ENCODE data around the gene DDX4. TPM values are rescaled to one million over a fixed set of nuclear protein-coding genes. Genes with fewer than 3 reads are reported as not detected.

The DDX4 gene
- total and polyA plus RNA-seq, 4 donors: 0.03 TPM; not detected in 3

DNA sequence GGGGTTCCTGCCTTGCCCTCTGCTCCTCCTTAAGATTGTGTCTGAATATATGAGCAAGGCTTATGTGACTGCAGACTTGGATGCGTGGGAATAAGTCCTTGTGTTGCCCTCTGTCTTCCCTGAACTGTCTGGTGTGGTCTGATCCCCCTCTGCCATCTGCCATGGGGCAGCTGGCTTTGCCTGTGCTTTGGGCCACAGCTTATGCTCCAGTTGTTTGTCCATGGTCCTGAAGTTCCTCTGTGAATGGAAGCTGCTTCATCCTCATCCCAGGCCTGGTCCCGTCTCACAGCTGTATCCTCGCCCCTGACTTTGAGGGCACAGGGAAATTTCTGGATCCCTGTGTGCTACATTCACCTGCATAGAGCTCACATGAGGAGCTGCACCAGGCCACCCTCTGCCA lies 128.0 kb downstream of the DDX4 start:
- Histone ChIP-seq H3K27ac (ENCODE audit: low read depth in 1 of 2, low read length in 1 of 2) (no peak overlapping the region), H3K9ac (ENCODE audit: insufficient read depth in 1 of 2, low read length in 2 of 2) (no peak overlapping the region), H3K36me3 (ENCODE audit: control insufficient read depth in 4 of 4, insufficient read depth in 4 of 4, low read length in 4 of 4) (no peaks in the 10 kb centered on the region), H3K9me3 (ENCODE audit: control insufficient read depth in 4 of 4, insufficient read depth in 3 of 4, low read length in 3 of 4) (peaks cover 0 to under 1% (median 0%) of the 10 kb centered on the region in 4 donors), H3K27me3 (ENCODE audit: control insufficient read depth in 3 of 3, insufficient read depth in 3 of 3, low read length in 2 of 3) (no peaks in the 10 kb centered on the region), H3K4me3 (no peak overlapping the region), H3K4me1 (ENCODE audit: control insufficient read depth in 5 of 5, insufficient read depth in 5 of 5, low read length in 5 of 5) (peaks cover 0 to 7% (median 0%) of the 10 kb centered on the region in 5 donors)
- WGBS, 2 donors: 92% methylated on average over 3 of the region's 3 CpGs
- DNase-seq (peak in 1 of 3 donors; percentile 17), ATAC-seq (ENCODE audit: insufficient read depth, low FRiP score) (no peak)
- TF ChIP-seq, protein P1, sequence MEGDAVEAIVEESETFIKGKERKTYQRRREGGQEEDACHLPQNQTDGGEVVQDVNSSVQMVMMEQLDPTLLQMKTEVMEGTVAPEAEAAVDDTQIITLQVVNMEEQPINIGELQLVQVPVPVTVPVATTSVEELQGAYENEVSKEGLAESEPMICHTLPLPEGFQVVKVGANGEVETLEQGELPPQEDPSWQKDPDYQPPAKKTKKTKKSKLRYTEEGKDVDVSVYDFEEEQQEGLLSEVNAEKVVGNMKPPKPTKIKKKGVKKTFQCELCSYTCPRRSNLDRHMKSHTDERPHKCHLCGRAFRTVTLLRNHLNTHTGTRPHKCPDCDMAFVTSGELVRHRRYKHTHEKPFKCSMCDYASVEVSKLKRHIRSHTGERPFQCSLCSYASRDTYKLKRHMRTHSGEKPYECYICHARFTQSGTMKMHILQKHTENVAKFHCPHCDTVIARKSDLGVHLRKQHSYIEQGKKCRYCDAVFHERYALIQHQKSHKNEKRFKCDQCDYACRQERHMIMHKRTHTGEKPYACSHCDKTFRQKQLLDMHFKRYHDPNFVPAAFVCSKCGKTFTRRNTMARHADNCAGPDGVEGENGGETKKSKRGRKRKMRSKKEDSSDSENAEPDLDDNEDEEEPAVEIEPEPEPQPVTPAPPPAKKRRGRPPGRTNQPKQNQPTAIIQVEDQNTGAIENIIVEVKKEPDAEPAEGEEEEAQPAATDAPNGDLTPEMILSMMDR (IDR thresholded peaks at IDR 0.05; ENCODE audit: control extremely low read depth, extremely low read depth): no peak

DNA sequence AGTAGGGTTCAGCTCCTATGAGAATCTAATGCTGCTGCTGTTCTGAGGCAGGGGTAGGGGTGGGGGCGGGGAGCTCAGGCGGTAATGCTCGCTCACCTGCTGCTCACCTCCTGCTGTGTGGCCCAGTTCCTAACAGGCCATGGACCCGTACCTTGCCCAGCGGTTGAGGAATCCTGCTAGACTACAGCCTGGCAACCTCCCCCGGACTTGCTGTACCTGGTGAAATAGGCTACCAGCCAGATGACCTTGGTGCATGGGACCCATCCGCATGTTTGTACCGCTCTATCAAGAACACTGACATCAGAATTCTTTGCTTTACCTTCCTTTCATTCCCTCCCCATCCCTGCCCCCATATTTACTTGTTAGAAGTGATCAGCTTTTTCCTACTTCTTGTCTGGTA lies 128.6 kb downstream of the DDX4 start:
- whole genome bisulfite sequencing, 2 donors: 95 to 99% methylated on average over 8 of the region's 8 CpGs
- ATAC-seq (ENCODE audit: insufficient read depth, low FRiP score) (no peak), DNase-seq (no peak)
- no peaks in the 10 kb centered on the region for H3K27me3 ChIP-seq (ENCODE audit: control insufficient read depth in 3 of 3, insufficient read depth in 3 of 3, low read length in 2 of 3)
- peaks cover 0 to 7% (median 0%) of the 10 kb centered on the region in 5 donors for H3K4me1 ChIP-seq (ENCODE audit: control insufficient read depth in 5 of 5, insufficient read depth in 5 of 5, low read length in 5 of 5)
- H3K36me3 ChIP-seq (ENCODE audit: control insufficient read depth in 4 of 4, insufficient read depth in 4 of 4, low read length in 4 of 4): no peaks in the 10 kb centered on the region
- no peaks in the 10 kb centered on the region for H3K9me3 ChIP-seq (ENCODE audit: control insufficient read depth in 4 of 4, insufficient read depth in 3 of 4, low read length in 3 of 4)
- H3K27ac ChIP-seq (ENCODE audit: low read depth in 1 of 2, low read length in 1 of 2): no peak overlapping the region
- no peak overlapping the region for H3K4me3 ChIP-seq
- H3K9ac ChIP-seq (ENCODE audit: insufficient read depth in 1 of 2, low read length in 2 of 2): no peak overlapping the region
- TF ChIP-seq, protein P1 (IDR thresholded peaks at IDR 0.05; ENCODE audit: control extremely low read depth, extremely low read depth): no peak

Small RNA genes lying within 50 kb of the gene (small RNA-seq; reads per million reads assigned to genes)
- gene AC016632.1 (ENCODE audit: low replicate concordance) (not detected), gene RNA5SP183 (ENCODE audit: low replicate concordance) (not detected)

Other genes starting within 250 kb of the DDX4 start
- gene PLPP1, start 203.1 kb upstream of the DDX4 start, total RNA-seq: 100 to 1,000 TPM in 1 of 2 donors, 10 to 100 TPM in 1; 67.5 to 129 TPM
- gene PLPP1, start 203.1 kb upstream of the DDX4 start, polyA plus RNA-seq: 10 to 100 TPM; 51.9 to 54.0 TPM
- 10 to 100 TPM; 18.7 to 64.2 TPM for gene SLC38A9, start 25.7 kb upstream of the DDX4 start, total RNA-seq
- 10 to 100 TPM in 1 of 2 donors, 1 to 10 TPM in 1; 8.5 to 10.3 TPM for gene SLC38A9, start 25.7 kb upstream of the DDX4 start, polyA plus RNA-seq
- under 1 TPM; 0.09 to 0.21 TPM for gene IL31RA, start 113.3 kb downstream of the DDX4 start, total RNA-seq
- gene IL31RA, start 113.3 kb downstream of the DDX4 start, polyA plus RNA-seq: under 1 TPM; 0.04 to 0.13 TPM